ENCODE data around the gene ASTN2. TPM values are rescaled to one million over a fixed set of nuclear protein-coding genes. Genes with fewer than 3 reads are reported as not detected.

The ASTN2 gene
- total RNA-seq, 4 donors from 2014 or later = 3.0 to 7.0 (median 5.2) TPM

DNA sequence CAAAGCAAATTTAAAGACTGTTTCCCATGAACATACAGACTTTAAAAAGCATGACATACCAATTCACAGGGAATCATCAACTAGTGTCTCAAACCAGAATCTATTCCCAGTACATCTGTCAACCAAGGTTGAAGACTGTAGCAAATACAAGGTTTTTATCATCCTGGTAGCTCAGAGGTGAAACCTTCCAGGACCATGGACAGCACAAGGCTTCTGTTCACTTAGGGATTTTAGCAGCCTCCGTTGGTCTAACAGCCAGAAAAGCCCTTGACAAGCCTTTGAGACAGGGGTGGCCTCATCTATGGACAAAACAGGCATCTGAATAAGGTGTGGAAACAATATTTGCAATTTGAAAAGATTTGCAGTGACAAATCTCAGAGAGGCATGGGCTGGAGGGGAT lies 608.8 kb downstream of the ASTN2 start:
- 6 to 22% methylated on average over 1 of the region's 1 CpG for WGBS, 2 donors (ENCODE audit: low coverage in 1 of 2)
- Histone ChIP-seq H3K36me3 (no peaks in the 10 kb centered on the region), H3K9me3 (no peaks in the 10 kb centered on the region), H3K27me3 (no peaks in the 10 kb centered on the region), H3K4me1 (no peaks in the 10 kb centered on the region), H3K27ac (no peak overlapping the region), H3K4me3 (no peak overlapping the region)
- TF ChIP-seq EP300 (IDR thresholded peaks at IDR 0.05; ENCODE audit: low read depth) (no peak), POLR2AphosphoS5 (IDR thresholded peaks at IDR 0.05) (no peak), POLR2A (IDR thresholded peaks at IDR 0.05) (no peak), CTCF (IDR thresholded peaks at IDR 0.05) (no peak)
- intact Hi-C loops (cut with DNase I; ENCODE audit: low total_unique reads) = no loop called here
- in situ Hi-C loops (cut with MboI; ENCODE audit: low pct_ligation_motif_present in 1 of 4, low pct_unique_long_range_greater_than_20kb in 1 of 4, low sequenced_read_pairs in 3 of 4) = no loop called here
- DNase-seq = no peak

DNA sequence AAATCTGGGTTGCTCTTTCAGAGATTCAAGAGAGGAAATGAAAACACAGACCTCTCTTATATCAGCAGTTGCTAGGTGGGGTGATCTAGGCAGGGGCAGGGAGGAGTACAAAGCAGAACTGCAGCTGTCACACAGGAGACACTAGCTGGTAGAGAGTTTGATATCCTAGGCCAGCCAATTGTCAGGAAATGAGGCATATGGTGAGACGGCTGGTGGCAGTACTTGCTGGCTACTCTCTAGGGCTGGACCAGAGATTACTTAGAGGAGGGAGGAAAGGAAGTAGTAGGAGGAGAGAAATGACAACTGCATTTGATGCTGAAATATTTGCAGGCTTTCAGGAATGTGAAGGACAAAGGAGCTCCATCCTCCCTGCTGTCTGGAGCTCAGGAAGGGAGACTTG lies 614.0 kb downstream of the ASTN2 start:
- in situ Hi-C loops (cut with MboI; ENCODE audit: low pct_ligation_motif_present in 1 of 4, low pct_unique_long_range_greater_than_20kb in 1 of 4, low sequenced_read_pairs in 3 of 4) = no loop called here
- Histone ChIP-seq H3K4me3 (no peak overlapping the region), H3K36me3 (no peaks in the 10 kb centered on the region), H3K27ac (no peak overlapping the region), H3K4me1 (no peaks in the 10 kb centered on the region), H3K9me3 (no peaks in the 10 kb centered on the region), H3K27me3 (no peaks in the 10 kb centered on the region)
- TF ChIP-seq EP300 (IDR thresholded peaks at IDR 0.05; ENCODE audit: low read depth) = no peak
- TF ChIP-seq CTCF (IDR thresholded peaks at IDR 0.05) = no peak
- no peak for TF ChIP-seq POLR2AphosphoS5 (IDR thresholded peaks at IDR 0.05)
- TF ChIP-seq POLR2A (IDR thresholded peaks at IDR 0.05) = no peak
- WGBS, 2 donors (ENCODE audit: low coverage in 1 of 2) = 18% methylated on average over 1 of the region's 1 CpG; no CpG with 5 or more reads in 1 of the 2 donors
- intact Hi-C loops (cut with DNase I; ENCODE audit: low total_unique reads) = no loop called here
- no peak for DNase-seq

GRCh38 chr9:116800074-116800473 lies 614.8 kb downstream of the ASTN2 start:
- 85 to 87% methylated on average over 3 to 4 of the region's 4 CpGs for WGBS, 2 donors (ENCODE audit: low coverage in 1 of 2)
- intact Hi-C loops (cut with DNase I; ENCODE audit: low total_unique reads) (no loop called here), in situ Hi-C loops (cut with MboI; ENCODE audit: low pct_ligation_motif_present in 1 of 4, low pct_unique_long_range_greater_than_20kb in 1 of 4, low sequenced_read_pairs in 3 of 4) (no loop called here)
- no peaks in the 10 kb centered on the region for H3K9me3 ChIP-seq
- H3K36me3 ChIP-seq = no peaks in the 10 kb centered on the region
- no peak overlapping the region for H3K4me3 ChIP-seq
- H3K27me3 ChIP-seq = no peaks in the 10 kb centered on the region
- DNase-seq = no peak
- H3K27ac ChIP-seq = no peak overlapping the region
- TF ChIP-seq POLR2AphosphoS5 (IDR thresholded peaks at IDR 0.05) (no peak), EP300 (IDR thresholded peaks at IDR 0.05; ENCODE audit: low read depth) (no peak), CTCF (IDR thresholded peaks at IDR 0.05) (no peak), POLR2A (IDR thresholded peaks at IDR 0.05) (no peak)
- H3K4me1 ChIP-seq = no peaks in the 10 kb centered on the region

DNA sequence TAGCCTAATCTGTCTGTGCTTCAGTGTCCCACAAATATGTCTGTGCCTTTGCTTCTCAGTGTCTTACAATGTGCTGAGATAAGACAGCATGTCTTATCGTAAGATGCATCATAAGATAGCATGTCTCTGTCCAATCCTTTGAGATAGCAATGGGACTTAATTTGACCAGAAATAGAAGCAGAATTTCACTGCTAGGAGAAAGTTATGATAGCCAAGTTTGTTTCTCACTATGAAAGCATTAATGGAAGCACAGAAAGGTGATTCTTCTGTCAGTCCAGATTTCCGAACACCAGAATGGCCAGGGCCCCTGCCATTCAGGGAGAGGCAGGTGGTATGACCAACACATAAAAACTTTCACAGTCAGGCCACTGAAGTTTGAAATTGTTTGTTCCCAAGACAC lies 616.3 kb downstream of the ASTN2 start:
- DNase-seq = no peak
- no peaks in the 10 kb centered on the region for H3K9me3 ChIP-seq
- TF ChIP-seq POLR2A (IDR thresholded peaks at IDR 0.05) (no peak), CTCF (IDR thresholded peaks at IDR 0.05) (no peak), EP300 (IDR thresholded peaks at IDR 0.05; ENCODE audit: low read depth) (no peak), POLR2AphosphoS5 (IDR thresholded peaks at IDR 0.05) (no peak)
- no peak overlapping the region for H3K4me3 ChIP-seq
- in situ Hi-C loops (cut with MboI; ENCODE audit: low pct_ligation_motif_present in 1 of 4, low pct_unique_long_range_greater_than_20kb in 1 of 4, low sequenced_read_pairs in 3 of 4) = no loop called here
- WGBS, 2 donors (ENCODE audit: low coverage in 1 of 2) = 86 to 100% methylated on average over 1 to 2 of the region's 2 CpGs
- no peaks in the 10 kb centered on the region for H3K36me3 ChIP-seq
- no peaks in the 10 kb centered on the region for H3K4me1 ChIP-seq
- intact Hi-C loops (cut with DNase I; ENCODE audit: low total_unique reads) = no loop called here
- no peaks in the 10 kb centered on the region for H3K27me3 ChIP-seq
- H3K27ac ChIP-seq = no peak overlapping the region

All from transverse colon (tissue), 4 donors.